ENCODE results near the gene MYBPC1. TPM values are rescaled to one million over a fixed set of nuclear protein-coding genes. Genes with fewer than 3 reads are reported as not detected.
A peak's percentile ranks its signal among the peaks of the same experiment; 100 is the strongest.

Gene MYBPC1
- total and polyA plus RNA-seq, 2 donors from 2014 or later: not detected

- intact Hi-C loops (cut with DNase I): no loop called here
- no peak for FAIRE-seq
- DNase-seq: peak in 1 of 5 donors; percentile 7
- Histone ChIP-seq H3K9ac (ENCODE audit: low read length in 3 of 3) (no peak overlapping the region), H3K4me1 (ENCODE audit: control insufficient read depth in 2 of 3, insufficient read depth in 2 of 3, low read depth in 1 of 3, low read length in 3 of 3) (peaks cover 0 to 15% (median 3%) of the 10 kb centered on the region in 3 donors), H3K27ac (ENCODE audit: low read depth in 2 of 2, low read length in 2 of 2) (peak overlapping the region in 1 of 2 donors; percentile 3), H3K27me3 (ENCODE audit: control insufficient read depth, insufficient read depth, low read length) (no peaks in the 10 kb centered on the region), H3K4me3 (ENCODE audit: low read length in 3 of 3) (no peak overlapping the region), H3K36me3 (ENCODE audit: control insufficient read depth in 2 of 3, insufficient read depth in 3 of 3, low read length in 3 of 3) (no peaks in the 10 kb centered on the region), H3K9me3 (ENCODE audit: control insufficient read depth in 2 of 3, insufficient read depth in 1 of 3, low read length in 3 of 3) (no peaks in the 10 kb centered on the region)
- no peak for TF ChIP-seq CTCF (IDR thresholded peaks at IDR 0.05; ENCODE audit: borderline replicate concordance, extremely low read depth, insufficient read depth)
Observed at GRCh38 chr12:101700299-101700820, 105.6 kb downstream of the MYBPC1 start.

GRCh38 chr12:101703487-101703886 is 108.7 kb downstream of the MYBPC1 start:
- no peak for FAIRE-seq
- TF ChIP-seq CTCF (IDR thresholded peaks at IDR 0.05; ENCODE audit: borderline replicate concordance, extremely low read depth, insufficient read depth): no peak
- peaks cover 0 to 10% (median 3%) of the 10 kb centered on the region in 3 donors for H3K4me1 ChIP-seq (ENCODE audit: control insufficient read depth in 2 of 3, insufficient read depth in 2 of 3, low read depth in 1 of 3, low read length in 3 of 3)

GRCh38 chr12:101706403-101706802 is 111.6 kb downstream of the MYBPC1 start:
- Histone ChIP-seq H3K27ac (ENCODE audit: low read depth in 2 of 2, low read length in 2 of 2) (no peak overlapping the region), H3K27me3 (ENCODE audit: control insufficient read depth, insufficient read depth, low read length) (no peaks in the 10 kb centered on the region), H3K36me3 (ENCODE audit: control insufficient read depth in 2 of 3, insufficient read depth in 3 of 3, low read length in 3 of 3) (no peaks in the 10 kb centered on the region), H3K4me1 (ENCODE audit: control insufficient read depth in 2 of 3, insufficient read depth in 2 of 3, low read depth in 1 of 3, low read length in 3 of 3) (peaks cover 0 to 13% (median 8%) of the 10 kb centered on the region in 3 donors), H3K9me3 (ENCODE audit: control insufficient read depth in 2 of 3, insufficient read depth in 1 of 3, low read length in 3 of 3) (no peaks in the 10 kb centered on the region), H3K4me3 (ENCODE audit: low read length in 3 of 3) (no peak overlapping the region), H3K9ac (ENCODE audit: low read length in 3 of 3) (no peak overlapping the region)
- no peak for TF ChIP-seq CTCF (IDR thresholded peaks at IDR 0.05; ENCODE audit: borderline replicate concordance, extremely low read depth, insufficient read depth)
- intact Hi-C loops (cut with DNase I): no loop called here
- DNase-seq (no peak), FAIRE-seq (no peak)

More at GRCh38 chr12:101703487-101703886, 108.7 kb downstream of the MYBPC1 start:
- H3K9me3 ChIP-seq (ENCODE audit: control insufficient read depth in 2 of 3, insufficient read depth in 1 of 3, low read length in 3 of 3): no peaks in the 10 kb centered on the region
- H3K36me3 ChIP-seq (ENCODE audit: control insufficient read depth in 2 of 3, insufficient read depth in 3 of 3, low read length in 3 of 3): no peaks in the 10 kb centered on the region
- H3K9ac ChIP-seq (ENCODE audit: low read length in 3 of 3): no peak overlapping the region
- intact Hi-C loops (cut with DNase I): no loop called here
- no peak overlapping the region for H3K27ac ChIP-seq (ENCODE audit: low read depth in 2 of 2, low read length in 2 of 2)
- H3K4me3 ChIP-seq (ENCODE audit: low read length in 3 of 3): no peak overlapping the region
- DNase-seq: no peak
- no peaks in the 10 kb centered on the region for H3K27me3 ChIP-seq (ENCODE audit: control insufficient read depth, insufficient read depth, low read length)
